ENCODE data around the gene MUC2. TPM values are rescaled to one million over a fixed set of nuclear protein-coding genes. Genes with fewer than 3 reads are reported as not detected.
A peak's percentile ranks its signal among the peaks of the same experiment; 100 is the strongest.

The MUC2 gene
- total RNA-seq, 1 experiment from 2014 or later: 0.47 TPM

- H3K4me1 ChIP-seq (ENCODE audit: control insufficient read depth in 1 of 2, insufficient read depth in 2 of 2, low read length in 2 of 2): peaks cover 19 to 33% of the 10 kb centered on the region in 2 experiments
- ChIA-PET POLR2A (no interaction called here), CTCF (no interaction called here), RAD21 (ENCODE audit: low non-redundant PET in 1 of 2, low total read pairs in 2 of 2, uncharacterized antibody in 2 of 2, unreplicated experiment in 2 of 2) (no interaction called here)
- no peak overlapping the region for H3K9ac ChIP-seq (ENCODE audit: low read length)
- H4K20me1 ChIP-seq (ENCODE audit: insufficient read depth): no peaks in the 10 kb centered on the region
- peak overlapping the region; percentile 52 for H3K4me2 ChIP-seq (ENCODE audit: low read length)
- BruUV-seq (replicated peaks): no TSS peak
- peak; percentile 28 for ATAC-seq
- no peaks in the 10 kb centered on the region for H3K27me3 ChIP-seq (ENCODE audit: insufficient read depth, low read length)
- no peaks in the 10 kb centered on the region for H3K79me2 ChIP-seq (ENCODE audit: insufficient read depth, low read length)
- H3K27ac ChIP-seq (ENCODE audit: low read depth, low read length): no peak overlapping the region; the same call in 1 of the 2 replicates
- H2AFZ ChIP-seq (ENCODE audit: low read depth, low read length, poor library complexity, severe bottlenecking): no peak overlapping the region
- H3K9me2 ChIP-seq (ENCODE audit: insufficient read depth): no peaks in the 10 kb centered on the region
- no peaks in the 10 kb centered on the region for H3K9me3 ChIP-seq (ENCODE audit: control insufficient read depth in 1 of 2, insufficient read depth in 1 of 2, low read depth in 1 of 2, low read length in 2 of 2)
- no peak overlapping the region for H3K4me3 ChIP-seq (replicated peaks in 1 of 2; ENCODE audit: low read depth in 1 of 2, low read length in 2 of 2)
- TF ChIP-seq SIN3A (IDR thresholded peaks at IDR 0.05; ENCODE audit: low read depth): no peak
- no peak for TF ChIP-seq CEBPB (IDR thresholded peaks at IDR 0.05; ENCODE audit: low read depth)
- TF ChIP-seq SRF (IDR thresholded peaks at IDR 0.05; ENCODE audit: low read depth): no peak
- TF ChIP-seq CTCF (IDR thresholded peaks at IDR 0.05 in 2 of 3, conservative IDR thresholded peaks at IDR 0.05 in 1 of 3; ENCODE audit: borderline replicate concordance in 1 of 3, insufficient read depth in 1 of 3, low read depth in 2 of 3, low read length in 2 of 3): no peak
- TF ChIP-seq ZNF274 (IDR thresholded peaks at IDR 0.05; ENCODE audit: low read depth, low read length): no peak
- TF ChIP-seq YY1 (IDR thresholded peaks at IDR 0.05; ENCODE audit: extremely low read depth, insufficient replicate concordance, low read depth, low read length): no peak
- TF ChIP-seq ELF1 (IDR thresholded peaks at IDR 0.05; ENCODE audit: borderline replicate concordance, low read depth): no peak
- no peak for TF ChIP-seq EZH2phosphoT487 (IDR thresholded peaks at IDR 0.05; ENCODE audit: borderline replicate concordance)
- intact Hi-C loops (cut with micrococcal nuclease): no loop called here
- H3K36me3 ChIP-seq (ENCODE audit: control insufficient read depth in 1 of 2, insufficient read depth in 2 of 2, low read length in 2 of 2): no peaks in the 10 kb centered on the region
- DNase-seq (ENCODE audit: low read depth, low spot score): peak; percentile 32
These were observed 2.4 kb upstream of the MUC2 start for GRCh38 chr11:1072116-1072820.
